ENCODE results near the gene FSD1. TPM values are rescaled to one million over a fixed set of nuclear protein-coding genes. Genes with fewer than 3 reads are reported as not detected.

FSD1 gene
- total RNA-seq, 4 donors from 2014 or later, result not detected

DNA sequence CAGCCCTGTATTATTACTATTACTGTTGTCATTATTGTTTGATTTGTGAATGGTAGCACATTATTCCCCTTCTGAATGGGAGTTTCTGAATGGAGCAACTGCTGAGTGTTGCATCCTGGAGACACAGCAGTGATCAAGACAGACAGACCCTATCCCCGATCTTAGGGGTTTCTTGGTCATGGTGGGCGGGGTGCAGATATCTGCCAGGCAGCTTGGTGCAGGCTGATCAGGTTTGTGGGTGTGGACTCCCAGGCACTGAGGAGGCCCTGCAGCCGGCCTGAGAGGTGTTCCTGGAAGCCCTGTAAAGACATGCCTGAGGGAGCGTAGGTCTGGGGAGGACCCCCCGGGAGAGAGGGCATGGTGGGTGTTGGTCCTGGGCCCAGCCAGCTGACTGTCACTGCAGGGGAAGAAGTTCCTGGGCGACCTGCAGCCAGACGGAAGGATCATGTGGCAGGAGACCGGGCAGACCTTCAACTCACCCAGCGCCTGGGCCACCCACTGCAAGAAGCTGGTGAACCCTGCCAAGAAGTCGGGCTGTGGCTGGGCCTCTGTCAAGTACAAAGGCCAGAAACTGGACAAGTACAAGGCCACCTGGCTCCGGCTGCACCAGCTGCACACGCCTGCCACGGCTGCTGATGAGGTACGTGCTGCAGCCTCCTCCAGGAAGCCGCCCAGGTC lies 41.1 kb downstream of the FSD1 start:
- TF ChIP-seq, protein P1, sequence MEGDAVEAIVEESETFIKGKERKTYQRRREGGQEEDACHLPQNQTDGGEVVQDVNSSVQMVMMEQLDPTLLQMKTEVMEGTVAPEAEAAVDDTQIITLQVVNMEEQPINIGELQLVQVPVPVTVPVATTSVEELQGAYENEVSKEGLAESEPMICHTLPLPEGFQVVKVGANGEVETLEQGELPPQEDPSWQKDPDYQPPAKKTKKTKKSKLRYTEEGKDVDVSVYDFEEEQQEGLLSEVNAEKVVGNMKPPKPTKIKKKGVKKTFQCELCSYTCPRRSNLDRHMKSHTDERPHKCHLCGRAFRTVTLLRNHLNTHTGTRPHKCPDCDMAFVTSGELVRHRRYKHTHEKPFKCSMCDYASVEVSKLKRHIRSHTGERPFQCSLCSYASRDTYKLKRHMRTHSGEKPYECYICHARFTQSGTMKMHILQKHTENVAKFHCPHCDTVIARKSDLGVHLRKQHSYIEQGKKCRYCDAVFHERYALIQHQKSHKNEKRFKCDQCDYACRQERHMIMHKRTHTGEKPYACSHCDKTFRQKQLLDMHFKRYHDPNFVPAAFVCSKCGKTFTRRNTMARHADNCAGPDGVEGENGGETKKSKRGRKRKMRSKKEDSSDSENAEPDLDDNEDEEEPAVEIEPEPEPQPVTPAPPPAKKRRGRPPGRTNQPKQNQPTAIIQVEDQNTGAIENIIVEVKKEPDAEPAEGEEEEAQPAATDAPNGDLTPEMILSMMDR (IDR thresholded peaks at IDR 0.05; ENCODE audit: low read depth), result no peak

DNA sequence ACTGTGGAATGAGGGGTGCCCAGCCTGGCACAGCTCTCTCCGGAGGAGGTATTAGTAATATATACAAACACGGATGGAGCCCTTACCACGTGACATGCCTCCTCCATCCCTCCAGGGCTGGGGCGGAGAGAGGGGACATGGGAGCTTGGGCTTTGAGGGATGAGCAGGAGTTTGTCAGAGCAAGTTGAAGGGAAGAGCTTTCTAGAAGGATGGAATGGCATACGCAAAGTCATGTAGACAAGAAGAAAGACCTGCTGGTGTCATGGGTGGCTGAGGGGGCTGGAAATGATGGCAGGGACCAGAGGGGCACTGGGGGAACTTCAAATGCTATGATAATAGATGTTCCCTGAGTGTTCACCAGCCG lies 41.6 kb downstream of the FSD1 start:
- TF ChIP-seq, protein P1 (IDR thresholded peaks at IDR 0.05; ENCODE audit: low read depth), result no peak

DNA sequence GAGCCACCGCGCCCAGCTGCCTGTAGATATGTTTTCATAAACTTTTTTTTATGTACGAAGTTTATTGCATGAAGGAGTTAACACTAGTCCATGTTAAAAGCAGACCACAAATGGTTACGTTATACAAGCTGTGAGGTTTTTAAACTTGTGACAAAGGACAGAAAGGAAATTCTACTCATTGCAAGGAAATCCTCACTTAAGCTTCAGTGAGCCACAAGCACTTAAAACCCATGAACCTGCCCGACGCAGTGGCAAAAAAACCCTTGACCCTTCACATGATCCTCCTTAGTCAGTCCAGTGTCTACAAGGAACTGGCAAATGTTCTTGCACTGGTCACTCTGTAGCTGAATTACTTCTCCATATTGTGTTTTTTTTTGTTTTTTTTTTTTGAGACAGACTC lies 43.1 kb downstream of the FSD1 start:
- TF ChIP-seq, protein P1 (IDR thresholded peaks at IDR 0.05; ENCODE audit: low read depth), result no peak

DNA sequence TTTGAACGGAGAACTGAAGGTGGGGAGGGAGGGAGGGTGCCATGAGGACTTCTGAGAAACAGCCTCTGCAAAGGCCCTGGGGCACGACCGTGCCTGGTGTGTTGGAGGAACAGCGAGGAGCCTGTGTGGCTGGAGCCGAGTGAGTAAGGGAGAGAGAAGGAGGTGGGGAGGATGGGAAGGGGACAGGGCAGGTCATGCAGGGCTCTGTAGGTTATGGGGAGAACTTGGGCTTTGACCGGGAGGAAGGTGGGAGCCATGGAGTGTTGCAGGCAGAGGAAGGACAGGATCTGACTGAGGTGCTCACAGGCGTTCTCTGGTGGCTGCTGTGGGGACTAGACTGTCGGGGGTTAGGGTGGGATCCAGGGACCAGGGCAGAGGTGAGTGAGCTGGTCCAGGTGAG lies 45.7 kb downstream of the FSD1 start:
- TF ChIP-seq, protein P1 (IDR thresholded peaks at IDR 0.05; ENCODE audit: low read depth), result no peak

DNA sequence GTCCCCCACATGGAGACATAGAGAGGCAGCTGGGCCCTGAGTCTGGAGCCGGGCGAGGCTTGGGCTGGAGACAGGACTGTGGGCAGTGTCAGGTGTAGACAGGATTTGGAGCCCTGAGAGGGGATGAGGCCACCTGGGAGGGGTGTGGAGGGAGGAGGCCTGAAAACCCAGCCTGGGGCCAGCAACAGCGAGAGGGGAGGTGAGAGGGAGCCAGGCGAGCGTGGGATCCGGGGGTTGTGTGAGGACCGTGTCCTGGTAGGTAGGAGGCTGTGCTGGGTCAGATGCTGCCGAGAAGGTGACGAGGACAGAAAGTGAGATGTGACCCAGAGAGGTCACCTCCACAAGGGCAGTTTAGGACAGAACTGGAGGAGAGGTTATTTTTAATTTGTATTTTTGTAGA lies 46.3 kb downstream of the FSD1 start:
- TF ChIP-seq, protein P1 (IDR thresholded peaks at IDR 0.05; ENCODE audit: low read depth), result no peak

DNA sequence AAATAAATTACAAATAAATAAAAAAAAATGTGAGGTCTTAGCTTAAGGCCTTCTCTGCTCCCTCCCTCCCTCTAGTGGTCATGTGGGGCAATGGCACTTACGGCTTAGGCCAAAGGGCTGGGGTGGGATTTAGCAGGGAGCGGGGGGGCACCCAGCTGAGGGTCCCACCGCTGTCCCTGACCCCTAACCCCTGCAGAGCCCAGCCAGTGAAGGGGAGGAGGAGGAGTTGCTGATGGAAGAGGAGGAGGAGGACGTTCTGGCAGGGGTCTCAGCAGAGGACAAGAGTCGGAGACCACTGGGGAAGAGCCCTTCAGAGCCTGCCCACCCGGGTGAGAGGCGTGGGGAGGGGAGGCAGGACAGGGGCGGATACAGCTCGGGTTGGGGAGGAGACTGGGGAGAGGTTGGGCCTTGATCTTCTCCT lies 48.3 kb downstream of the FSD1 start:
- TF ChIP-seq, protein P1 (IDR thresholded peaks at IDR 0.05; ENCODE audit: low read depth), result no peak

DNA sequence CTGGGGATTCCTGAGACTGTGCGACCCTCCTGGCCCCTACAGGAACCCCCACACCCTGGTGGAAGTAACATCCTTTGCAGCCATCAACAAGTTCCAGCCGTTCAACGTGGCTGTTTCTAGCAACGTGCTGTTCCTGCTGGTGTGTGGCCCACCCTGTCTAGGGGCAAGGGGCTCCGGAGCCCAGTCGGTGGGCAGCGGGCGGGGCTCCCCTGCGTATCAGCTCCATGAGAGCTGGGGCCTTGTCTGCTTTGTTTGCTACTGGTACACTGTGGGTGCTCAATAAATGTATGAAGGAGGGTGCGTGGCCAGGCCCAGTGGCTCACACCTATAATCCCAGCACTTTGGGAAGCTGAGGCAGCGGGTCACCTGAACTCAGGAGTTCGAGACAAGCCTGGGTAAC lies 49.9 kb downstream of the FSD1 start:
- TF ChIP-seq, protein P1 (IDR thresholded peaks at IDR 0.05; ENCODE audit: low read depth), result no peak
